ENCODE measurements around the gene FCRLB. TPM values are rescaled to one million over a fixed set of nuclear protein-coding genes. Genes with fewer than 3 reads are reported as not detected.
"Not testable (repeated sequence)": the region's sequence is repeated elsewhere in the genome, so short reads cannot be mapped to it uniquely, and the experiment has no call there.

Gene FCRLB, protein sequence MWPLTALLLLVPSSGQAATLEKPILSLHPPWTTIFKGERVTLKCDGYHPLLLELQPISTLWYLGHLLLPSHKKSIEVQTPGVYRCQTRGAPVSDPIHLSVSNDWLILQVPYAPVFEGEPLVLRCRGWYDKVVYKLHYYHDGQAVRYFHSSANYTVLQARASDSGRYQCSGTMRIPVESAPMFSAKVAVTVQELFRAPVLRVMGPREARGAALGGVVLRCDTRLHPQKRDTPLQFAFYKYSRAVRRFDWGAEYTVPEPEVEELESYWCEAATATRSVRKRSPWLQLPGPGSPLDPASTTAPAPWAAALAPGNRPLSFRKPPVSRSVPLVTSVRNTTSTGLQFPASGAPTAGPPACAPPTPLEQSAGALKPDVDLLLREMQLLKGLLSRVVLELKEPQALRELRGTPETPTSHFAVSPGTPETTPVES
- polyA plus RNA-seq (2011; rRNA removed), result 1.5 and 2.6 TPM in 2 replicates
- 1.3 and 1.4 TPM in 2 replicates for polyA minus RNA-seq (2011; rRNA and poly(A)+ RNA removed)

GRCh38 chr1:161720956-161721737, at the start of gene FCRLB:
Gene FCRLB, plus strand, starts transcription at chr1:161721544. Its CDS starts 1,129 bp downstream, at chr1:161722673.
- Histone ChIP-seq H3K27me3 (ENCODE audit: control insufficient read depth, insufficient read depth, low read length) (no peaks in the 10 kb centered on the region), H3K4me3 (ENCODE audit: low read depth, low read length) (no peak within 1 kb of the TSS), H3K36me3 (ENCODE audit: control insufficient read depth, insufficient read depth, low read length) (no peaks in the 10 kb centered on the region)
- ChIA-PET CTCF (interaction anchor here (1.0 kb wide), 1 partner anchor 17 kb away, joined by 3 read pairs; no protein-coding TSS in a partner anchor), POLR2A (no interaction called here)
- TF ChIP-seq, protein P1, sequence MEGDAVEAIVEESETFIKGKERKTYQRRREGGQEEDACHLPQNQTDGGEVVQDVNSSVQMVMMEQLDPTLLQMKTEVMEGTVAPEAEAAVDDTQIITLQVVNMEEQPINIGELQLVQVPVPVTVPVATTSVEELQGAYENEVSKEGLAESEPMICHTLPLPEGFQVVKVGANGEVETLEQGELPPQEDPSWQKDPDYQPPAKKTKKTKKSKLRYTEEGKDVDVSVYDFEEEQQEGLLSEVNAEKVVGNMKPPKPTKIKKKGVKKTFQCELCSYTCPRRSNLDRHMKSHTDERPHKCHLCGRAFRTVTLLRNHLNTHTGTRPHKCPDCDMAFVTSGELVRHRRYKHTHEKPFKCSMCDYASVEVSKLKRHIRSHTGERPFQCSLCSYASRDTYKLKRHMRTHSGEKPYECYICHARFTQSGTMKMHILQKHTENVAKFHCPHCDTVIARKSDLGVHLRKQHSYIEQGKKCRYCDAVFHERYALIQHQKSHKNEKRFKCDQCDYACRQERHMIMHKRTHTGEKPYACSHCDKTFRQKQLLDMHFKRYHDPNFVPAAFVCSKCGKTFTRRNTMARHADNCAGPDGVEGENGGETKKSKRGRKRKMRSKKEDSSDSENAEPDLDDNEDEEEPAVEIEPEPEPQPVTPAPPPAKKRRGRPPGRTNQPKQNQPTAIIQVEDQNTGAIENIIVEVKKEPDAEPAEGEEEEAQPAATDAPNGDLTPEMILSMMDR (IDR thresholded peaks at IDR 0.05; ENCODE audit: insufficient read depth, low read depth, low read length), result no peak
- DNase-seq (ENCODE audit: low read depth), result no peak

- DNase-seq (ENCODE audit: low read depth); CTCF ChIA-PET; H3K27me3 ChIP-seq (ENCODE audit: control insufficient read depth, insufficient read depth, low read length); POLR2A ChIA-PET; H3K4me3 ChIP-seq (ENCODE audit: low read depth, low read length); H3K36me3 ChIP-seq (ENCODE audit: control insufficient read depth, insufficient read depth, low read length): not testable (repeated sequence)
Measured at GRCh38 chr1:161673437-161673836, 47.9 kb upstream of the FCRLB start.

DNA sequence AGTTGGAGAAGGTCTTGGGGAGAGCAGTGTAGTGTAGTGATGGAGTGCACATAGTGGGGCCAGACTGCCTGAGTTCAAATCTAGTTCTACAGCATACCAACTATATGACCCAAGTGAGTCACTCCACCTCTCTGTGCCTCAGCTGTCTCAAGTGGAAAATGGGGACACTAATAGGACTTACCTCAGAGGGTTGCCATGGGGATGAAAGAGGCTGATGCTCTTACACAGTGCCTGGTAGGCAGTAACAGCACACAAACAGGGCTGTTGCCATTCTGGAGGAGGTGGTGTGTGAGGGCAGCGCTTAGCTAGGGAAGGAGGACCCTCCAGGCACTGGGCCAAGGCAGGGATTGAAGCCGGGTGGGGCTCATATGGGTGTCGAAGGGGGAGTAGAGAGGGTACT, 46.9 kb upstream of the FCRLB start:
- H3K27me3 ChIP-seq (ENCODE audit: control insufficient read depth, insufficient read depth, low read length); DNase-seq (ENCODE audit: low read depth); POLR2A ChIA-PET; H3K4me3 ChIP-seq (ENCODE audit: low read depth, low read length); H3K36me3 ChIP-seq (ENCODE audit: control insufficient read depth, insufficient read depth, low read length); CTCF ChIA-PET: not testable (repeated sequence)

DNA sequence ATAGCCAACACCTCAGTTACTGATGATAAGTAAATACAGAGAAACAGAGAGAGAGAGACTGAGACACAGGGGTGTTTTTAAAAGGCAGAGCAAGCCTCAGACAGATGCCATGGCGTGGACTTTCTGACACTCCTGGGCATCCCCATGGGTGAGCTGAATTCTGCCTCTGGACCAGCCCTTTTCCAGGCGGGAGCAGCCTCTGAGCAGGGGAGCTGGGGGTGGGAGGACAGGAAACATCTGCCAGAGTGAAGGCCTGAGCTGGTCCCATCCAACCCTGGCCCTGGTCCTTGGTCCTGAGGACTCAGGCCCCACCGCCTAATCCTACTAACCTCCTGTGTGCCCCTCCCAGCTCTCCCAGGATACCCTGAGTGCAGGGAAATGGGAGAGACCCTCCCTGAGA, 46.4 kb upstream of the FCRLB start:
- H3K36me3 ChIP-seq (ENCODE audit: control insufficient read depth, insufficient read depth, low read length); CTCF ChIA-PET; DNase-seq (ENCODE audit: low read depth); H3K4me3 ChIP-seq (ENCODE audit: low read depth, low read length); H3K27me3 ChIP-seq (ENCODE audit: control insufficient read depth, insufficient read depth, low read length); POLR2A ChIA-PET: not testable (repeated sequence)

GRCh38 chr1:161676441-161676840, 44.9 kb upstream of the FCRLB start:
- H3K4me3 ChIP-seq (ENCODE audit: low read depth, low read length), result no peak overlapping the region
- DNase-seq (ENCODE audit: low read depth), result no peak
- H3K36me3 ChIP-seq (ENCODE audit: control insufficient read depth, insufficient read depth, low read length), result no peaks in the 10 kb centered on the region
- CTCF ChIA-PET, result no interaction called here
- TF ChIP-seq, protein P1 (IDR thresholded peaks at IDR 0.05; ENCODE audit: insufficient read depth, low read depth, low read length), result no peak
- POLR2A ChIA-PET, result no interaction called here
- no peaks in the 10 kb centered on the region for H3K27me3 ChIP-seq (ENCODE audit: control insufficient read depth, insufficient read depth, low read length)

DNA sequence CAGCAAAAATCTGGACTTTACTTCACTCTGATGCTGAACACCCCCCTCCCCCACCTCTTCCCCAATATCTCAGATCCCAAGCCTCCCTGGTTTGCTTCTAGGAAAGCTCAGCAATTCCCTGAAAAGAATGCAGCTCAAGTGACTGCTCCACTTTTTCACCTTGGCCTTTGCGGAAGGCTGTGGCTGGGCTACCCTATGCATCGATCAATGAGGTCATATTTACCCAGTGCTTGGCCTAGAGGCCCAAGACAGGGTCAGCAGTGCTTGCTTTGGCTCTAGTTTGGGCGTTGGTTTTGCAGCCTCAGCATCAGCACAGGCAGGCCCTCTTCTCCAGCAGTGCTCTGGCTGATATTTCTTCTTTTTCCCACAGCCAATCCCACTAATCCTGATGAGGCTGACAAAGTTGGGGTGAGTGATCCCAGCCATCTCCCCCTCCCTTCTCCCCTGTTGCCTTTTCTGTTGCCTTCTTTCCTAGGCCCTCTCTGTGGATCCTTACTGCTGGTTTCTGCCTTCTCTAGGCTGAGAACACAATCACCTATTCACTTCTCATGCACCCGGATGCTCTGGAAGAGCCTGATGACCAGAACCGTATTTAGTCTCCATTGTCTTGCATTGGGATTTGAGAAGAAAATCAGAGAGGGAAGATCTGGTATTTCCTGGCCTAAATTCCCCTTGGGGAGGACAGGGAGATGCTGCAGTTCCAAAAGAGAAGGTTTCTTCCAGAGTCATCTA, 44.2 kb upstream of the FCRLB start:
- no peaks in the 10 kb centered on the region for H3K27me3 ChIP-seq (ENCODE audit: control insufficient read depth, insufficient read depth, low read length)
- TF ChIP-seq, protein P1 (IDR thresholded peaks at IDR 0.05; ENCODE audit: insufficient read depth, low read depth, low read length), result no peak
- ChIA-PET CTCF (no interaction called here), POLR2A (no interaction called here)
- H3K36me3 ChIP-seq (ENCODE audit: control insufficient read depth, insufficient read depth, low read length), result no peaks in the 10 kb centered on the region
- DNase-seq (ENCODE audit: low read depth), result no peak
- H3K4me3 ChIP-seq (ENCODE audit: low read depth, low read length), result no peak overlapping the region

Data from BJ (cell line).